Osteocyte (in vitro differentiated cells): Measurements from ENCODE around the gene MYH8. TPM values are rescaled to one million over a fixed set of nuclear protein-coding genes. Genes with fewer than 3 reads are reported as not detected.

Source experiments
- DNase-seq: peaks from one replicate; pipeline ENCODE4 v3.0.0; 2021; ENCODE audit warnings: mixed read lengths; ENCODE audit not compliant: unreplicated experiment; ENCODE audit errors: extremely low spot score
- H3K27ac Mint-ChIP-seq: one replicate; pipeline ENCODE4 v1.8.0; 2021; ENCODE audit warnings: mild to moderate bottlenecking, mixed read lengths; ENCODE audit not compliant: unreplicated experiment
- H3K27me3 Mint-ChIP-seq: one replicate; pipeline ENCODE4 v1.8.0; 2021; ENCODE audit warnings: mixed read lengths; ENCODE audit not compliant: unreplicated experiment
- H3K36me3 Mint-ChIP-seq: one replicate; pipeline ENCODE4 v1.8.0; 2021; ENCODE audit warnings: mixed read lengths; ENCODE audit not compliant: unreplicated experiment
- H3K4me1 Mint-ChIP-seq: one replicate; pipeline ENCODE4 v1.8.0; 2021; ENCODE audit warnings: mixed read lengths; ENCODE audit not compliant: unreplicated experiment
- H3K4me3 Mint-ChIP-seq: one replicate; pipeline ENCODE4 v1.8.0; 2021; ENCODE audit warnings: mild to moderate bottlenecking, moderate library complexity, mixed read lengths; ENCODE audit not compliant: unreplicated experiment
- H3K9me3 Mint-ChIP-seq: one replicate; pipeline ENCODE4 v1.8.0; 2021; ENCODE audit warnings: mixed read lengths; ENCODE audit not compliant: unreplicated experiment
- CTCF ChIP-seq: fragments of 200-600 bp; sonication (generic); IDR thresholded peaks from 2 replicates; pipeline ENCODE4 v1.5.0; 2021; ENCODE audit warnings: antibody characterized with exemption, mild to moderate bottlenecking, moderate library complexity
- total RNA-seq: library from RNA; stranded (reverse); gene quantifications from 2 replicates; pipeline ENCODE4 v1.2.1, GENCODE V29; 2021

The MYH8 gene
- total RNA-seq, 1 donor from 2014 or later, result not detected

- Mint-ChIP-seq H3K36me3 (no peaks in the 10 kb centered on the region), H3K9me3 (no peaks in the 10 kb centered on the region), H3K27me3 (peaks cover 2% of the 10 kb centered on the region), H3K4me1 (no peaks in the 10 kb centered on the region), H3K4me3 (no peak overlapping the region), H3K27ac (no peak overlapping the region)
- DNase-seq, result no peak
- TF ChIP-seq CTCF, result no peak
These were observed 7.0 kb upstream of the MYH8 start for GRCh38 chr17:10428781-10429180.

- H3K36me3 Mint-ChIP-seq, result no peaks in the 10 kb centered on the region
- H3K4me1 Mint-ChIP-seq, result no peaks in the 10 kb centered on the region
- no peaks in the 10 kb centered on the region for H3K9me3 Mint-ChIP-seq
- no peak for TF ChIP-seq CTCF
- no peak overlapping the region for H3K4me3 Mint-ChIP-seq
- H3K27ac Mint-ChIP-seq, result no peak overlapping the region
- peaks cover 4% of the 10 kb centered on the region for H3K27me3 Mint-ChIP-seq
- no peak for DNase-seq
These were observed 539 bp downstream of the MYH8 start for GRCh38 chr17:10421211-10421610.

GRCh38 chr17:10420811-10421210, 939 bp downstream of the MYH8 start:
- TF ChIP-seq CTCF, result no peak
- peaks cover 4% of the 10 kb centered on the region for H3K27me3 Mint-ChIP-seq
- H3K27ac Mint-ChIP-seq, result no peak overlapping the region
- no peaks in the 10 kb centered on the region for H3K4me1 Mint-ChIP-seq
- no peak for DNase-seq
- H3K36me3 Mint-ChIP-seq, result no peaks in the 10 kb centered on the region
- H3K4me3 Mint-ChIP-seq, result no peak overlapping the region
- H3K9me3 Mint-ChIP-seq, result no peaks in the 10 kb centered on the region

GRCh38 chr17:10417431-10417830, 4.3 kb downstream of the MYH8 start:
- Mint-ChIP-seq H3K9me3 (no peaks in the 10 kb centered on the region), H3K4me1 (no peaks in the 10 kb centered on the region), H3K4me3 (no peak overlapping the region), H3K36me3 (no peaks in the 10 kb centered on the region), H3K27ac (no peak overlapping the region), H3K27me3 (peaks cover 4% of the 10 kb centered on the region)
- no peak for DNase-seq
- TF ChIP-seq CTCF, result no peak

- H3K4me1 Mint-ChIP-seq, result no peaks in the 10 kb centered on the region
- no peak for DNase-seq
- peaks cover 3% of the 10 kb centered on the region for H3K27me3 Mint-ChIP-seq
- no peak overlapping the region for H3K27ac Mint-ChIP-seq
- no peak for TF ChIP-seq CTCF
- H3K36me3 Mint-ChIP-seq, result no peaks in the 10 kb centered on the region
- no peaks in the 10 kb centered on the region for H3K9me3 Mint-ChIP-seq
- no peak overlapping the region for H3K4me3 Mint-ChIP-seq
These were observed 6.6 kb downstream of the MYH8 start for GRCh38 chr17:10415161-10415560.
